HCT116 (cell line): ENCODE results near the gene RCN2. TPM values are rescaled to one million over a fixed set of nuclear protein-coding genes. Genes with fewer than 3 reads are reported as not detected.

Experiments used
- ATAC-seq: fragments of 200-7000 bp; cut with Tn5 transposase; 2 replicates; pipeline ENCODE4 v1.9.1; 2020; ENCODE audit warnings: mild to moderate bottlenecking, moderate library complexity
- BruUV-seq: library from RNA; stranded (reverse); fragments of 400-500 nt; replicated peaks from 2 replicates; lab custom pipeline; 2021; lab: Mats Ljungman, UMichigan
- CTCF ChIA-PET: fragments of 300-600 bp; sonication (Branson Sonifier 250); formaldehyde crosslinking; loops from one replicate; lab custom pipeline; 2021; ENCODE audit warnings: antibody characterized with exemption; lab: Charles Lee
- POLR2A ChIA-PET: fragments of 300-600, 350-600 bp; sonication (Branson Sonifier 250); formaldehyde crosslinking; loops from one replicate; lab custom pipeline; 2021; ENCODE audit warnings: antibody characterized with exemption; lab: Charles Lee
- RAD21 ChIA-PET, 2 experiments: fragments of 300-600 bp; sonication (Branson Sonifier 250); formaldehyde crosslinking; loops; one replicate each; lab custom pipeline; 2023; ENCODE audit warnings: low total read pairs in 2 of 2; ENCODE audit not compliant: uncharacterized antibody in 2 of 2, unreplicated experiment in 2 of 2, low non-redundant PET in 1 of 2; lab: Charles Lee
- DNase-seq: peaks from one replicate; pipeline ENCODE4 v3.0.0-alpha.2; 2010; ENCODE audit warnings: low read depth, low spot score
- H2AFZ ChIP-seq: fragments of 200-600 bp; shearing (Covaris generic), sonication (generic); 2 replicates; pipeline ENCODE4 v1.6.1; 2017; ENCODE audit warnings: low read depth, mixed run types, mixed read lengths, antibody characterized with exemption, low read length; ENCODE audit not compliant: poor library complexity, severe bottlenecking
- H3K27ac ChIP-seq: 2 replicates; pipeline ENCODE4 v1.5.1; 2012; ENCODE audit warnings: low read depth, low read length
- H3K27me3 ChIP-seq: fragments of 200-600 bp; sonication (generic); 2 replicates; pipeline ENCODE4 v1.6.1; 2016; ENCODE audit warnings: mixed run types, low read length, mixed read lengths; ENCODE audit not compliant: insufficient read depth
- H3K36me3 ChIP-seq, 2 experiments: fragments of 200-500 bp in 1 of 2; fragments of 200-600 bp in 1 of 2; sonication (Bioruptor generic) in 1 of 2; sonication (generic) in 1 of 2; 2 replicates each; pipeline versions ENCODE4 v1.5.1 to v1.6.1; 2014 to 2016; ENCODE audit warnings: low read length in 2 of 2, inconsistent platforms in 1 of 2, mixed read lengths in 1 of 2, mixed run types in 1 of 2; ENCODE audit not compliant: insufficient read depth in 2 of 2, control insufficient read depth in 1 of 2
- H3K4me1 ChIP-seq, 2 experiments: fragments of 200-600 bp in 1 of 2; sonication (generic) in 1 of 2; 2 replicates each; pipeline versions ENCODE4 v1.5.1 to v1.6.1; 2012 to 2017; ENCODE audit warnings: low read length in 2 of 2, inconsistent platforms in 1 of 2, mild to moderate bottlenecking in 1 of 2, mixed read lengths in 1 of 2, mixed run types in 1 of 2, moderate library complexity in 1 of 2; ENCODE audit not compliant: insufficient read depth in 2 of 2, control insufficient read depth in 1 of 2
- H3K4me2 ChIP-seq: fragments of 200-600 bp; sonication (generic); 2 replicates; pipeline ENCODE4 v1.6.1; 2017; ENCODE audit warnings: mixed run types, low read length, mixed read lengths
- H3K4me3 ChIP-seq, 2 experiments: fragments of 200-600 bp in 1 of 2; sonication (generic) in 1 of 2; replicated peaks in 1 of 2; 2 replicates each; pipeline ENCODE4 v1.5.1; 2011 to 2016; ENCODE audit warnings: low read length in 2 of 2, control low read depth in 1 of 2, low read depth in 1 of 2, mild to moderate bottlenecking in 1 of 2, mixed read lengths in 1 of 2, mixed run types in 1 of 2
- H3K79me2 ChIP-seq: fragments of 200-600 bp; sonication (generic); 2 replicates; pipeline ENCODE4 v1.6.1; 2017; ENCODE audit warnings: mild to moderate bottlenecking, mixed run types, low read length, moderate library complexity, mixed read lengths; ENCODE audit not compliant: insufficient read depth
- H3K9ac ChIP-seq: fragments of 200-600 bp; sonication (generic); 2 replicates; pipeline ENCODE4 v1.6.1; 2016; ENCODE audit warnings: low read length, mixed read lengths
- H3K9me2 ChIP-seq: fragments of 200-600 bp; sonication (generic), shearing (Covaris generic); 2 replicates; pipeline ENCODE4 v1.6.1; 2017; ENCODE audit warnings: mixed run types, mild to moderate bottlenecking, moderate library complexity; ENCODE audit not compliant: insufficient read depth
- H3K9me3 ChIP-seq, 2 experiments: fragments of 200-500 bp in 1 of 2; fragments of 200-600 bp in 1 of 2; sonication (Bioruptor generic) in 1 of 2; sonication (generic) in 1 of 2; 2 replicates each; pipeline ENCODE4 v1.6.1; 2014 to 2017; ENCODE audit warnings: low read length in 2 of 2, mixed read lengths in 2 of 2, inconsistent platforms in 1 of 2, low read depth in 1 of 2, mild to moderate bottlenecking in 1 of 2, mixed run types in 1 of 2, moderate library complexity in 1 of 2; ENCODE audit not compliant: control insufficient read depth in 1 of 2, insufficient read depth in 1 of 2
- H4K20me1 ChIP-seq: fragments of 200-600 bp; sonication (generic), shearing (Covaris generic); 2 replicates; pipeline ENCODE4 v1.6.1; 2017; ENCODE audit warnings: mixed run types, mild to moderate bottlenecking, moderate library complexity; ENCODE audit not compliant: insufficient read depth
- CBX3 ChIP-seq: IDR thresholded peaks from 2 replicates; pipeline ENCODE4 v1.6.1; 2012; ENCODE audit warnings: low read depth
- CEBPB ChIP-seq: IDR thresholded peaks from 2 replicates; pipeline ENCODE4 v1.6.1; 2012; ENCODE audit warnings: low read depth
- EGR1 ChIP-seq: IDR thresholded peaks from 2 replicates; pipeline ENCODE4 v1.6.1; 2012; ENCODE audit warnings: low read depth
- ELF1 ChIP-seq: IDR thresholded peaks from 2 replicates; pipeline ENCODE4 v1.6.1; 2012; ENCODE audit warnings: low read depth, borderline replicate concordance
- FOSL1 ChIP-seq: IDR thresholded peaks from 2 replicates; pipeline ENCODE4 v1.6.1; 2012; ENCODE audit warnings: low read depth
- JUND ChIP-seq: IDR thresholded peaks from 2 replicates; pipeline ENCODE4 v1.6.1; 2012
- POLR2A ChIP-seq: IDR thresholded peaks from 2 replicates; pipeline ENCODE4 v1.7.0; 2011; ENCODE audit warnings: borderline replicate concordance; ENCODE audit not compliant: insufficient read depth, insufficient read length; ENCODE audit errors: extremely low read depth
- POLR2AphosphoS5 ChIP-seq: IDR thresholded peaks from 2 replicates; pipeline ENCODE4 v1.6.1; 2011; ENCODE audit warnings: mild to moderate bottlenecking, low read depth, low read length, moderate library complexity
- RAD21 ChIP-seq: IDR thresholded peaks from 2 replicates; pipeline ENCODE4 v1.6.1; 2012; ENCODE audit warnings: low read depth, mild to moderate bottlenecking
- SIN3A ChIP-seq: IDR thresholded peaks from 2 replicates; pipeline ENCODE4 v1.6.1; 2012; ENCODE audit warnings: low read depth
- SP1 ChIP-seq: IDR thresholded peaks from 2 replicates; pipeline ENCODE4 v1.6.1; 2012; ENCODE audit warnings: low read depth
- SRF ChIP-seq: IDR thresholded peaks from 2 replicates; pipeline ENCODE4 v1.6.1; 2012; ENCODE audit warnings: low read depth
- TCF7L2 ChIP-seq: IDR thresholded peaks from 2 replicates; pipeline ENCODE4 v1.7.0; 2011; ENCODE audit warnings: borderline replicate concordance, inconsistent platforms; ENCODE audit not compliant: insufficient read depth, insufficient read length; ENCODE audit errors: extremely low read depth
- YY1 ChIP-seq: IDR thresholded peaks from 2 replicates; pipeline ENCODE4 v1.6.1; 2011; ENCODE audit warnings: low read length, low read depth, moderate library complexity, mild to moderate bottlenecking; ENCODE audit not compliant: insufficient replicate concordance; ENCODE audit errors: extremely low read depth
- ZFX ChIP-seq: fragments of 450-650 bp; IDR thresholded peaks from 2 replicates; pipeline ENCODE4 v1.6.1; 2017
- ZNF274 ChIP-seq: fragments of 200-500 bp; sonication (Bioruptor generic); IDR thresholded peaks from 2 replicates; pipeline ENCODE4 v1.6.1; 2014; ENCODE audit warnings: mild to moderate bottlenecking, low read depth, low read length, inconsistent platforms
- intact Hi-C: fragments of 100-400 bp; cut with micrococcal nuclease; formaldehyde crosslinking; loops from 2 replicates; pipeline ENCODE4 v1.10.0; 2022
- total RNA-seq: library from RNA; stranded (reverse); gene quantifications from one replicate; pipeline ENCODE4 v1.2.1, GENCODE V29; 2021; ENCODE audit not compliant: unreplicated experiment
- TF ChIP-seq, protein P1 (sequence below): IDR thresholded peaks from 2 replicates; pipeline ENCODE4 v1.6.1; 2012; ENCODE audit warnings: low read depth
- TF ChIP-seq, protein P2 (sequence below): IDR thresholded peaks from 2 replicates; pipeline ENCODE4 v1.6.1; 2012
- TF ChIP-seq, protein P3 (sequence below), 3 experiments: fragments of 200-600 bp in 1 of 3; sonication (generic) in 1 of 3; IDR thresholded peaks in 2 of 3; conservative IDR thresholded peaks in 1 of 3; 2 replicates each; pipeline ENCODE4 v1.5.1; 2012 to 2017; ENCODE audit warnings: low read depth in 2 of 3, low read length in 2 of 3, antibody characterized with exemption in 1 of 3, borderline replicate concordance in 1 of 3, control low read depth in 1 of 3, mild to moderate bottlenecking in 1 of 3, mixed read lengths in 1 of 3, mixed run types in 1 of 3, moderate library complexity in 1 of 3; ENCODE audit not compliant: insufficient read depth in 1 of 3
- TF ChIP-seq, protein P4 (sequence below): IDR thresholded peaks from 2 replicates; pipeline ENCODE4 v1.6.1; 2011; ENCODE audit warnings: mild to moderate bottlenecking, low read length, moderate library complexity; ENCODE audit not compliant: insufficient replicate concordance; ENCODE audit errors: extremely low read depth

RCN2 gene
- total RNA-seq, 1 experiment from 2014 or later = 71.5 TPM

DNA sequence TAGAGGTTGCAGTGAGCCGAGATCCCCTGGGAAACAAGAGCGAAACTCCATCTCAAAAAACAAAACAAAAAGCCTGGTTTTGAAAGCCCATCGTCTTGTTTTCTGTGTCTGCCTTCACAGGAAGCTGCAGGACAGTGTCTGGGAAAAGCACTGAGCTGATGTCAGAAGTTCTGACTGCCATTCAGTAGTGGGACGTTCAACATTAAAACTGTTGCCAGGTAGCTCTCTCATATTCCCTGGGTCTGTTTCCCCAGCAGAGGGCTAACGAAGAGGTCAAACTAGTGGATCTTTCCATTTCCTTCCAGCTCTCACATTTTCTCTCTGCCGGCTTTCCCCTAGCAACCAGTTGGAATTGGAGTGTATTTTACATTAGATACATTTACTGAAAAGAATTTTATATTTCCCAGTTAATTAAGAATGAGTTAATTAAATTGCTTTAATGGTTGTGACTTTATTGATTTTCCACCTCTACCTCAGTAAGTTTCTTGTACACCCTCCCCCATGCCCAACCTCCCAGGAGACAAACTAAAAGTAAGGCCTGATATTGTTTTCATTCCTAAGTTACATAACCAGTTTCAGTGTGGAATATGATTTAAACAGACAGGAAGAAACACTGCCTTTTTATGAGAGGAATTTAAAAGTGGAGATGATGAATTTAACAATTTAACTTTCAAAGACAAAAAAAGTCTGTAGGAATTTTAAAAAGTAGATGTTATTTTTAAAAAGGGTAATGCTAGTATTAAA lies 29.9 kb downstream of the RCN2 start:
- ChIA-PET CTCF (no interaction called here), POLR2A (no interaction called here), RAD21 (no interaction called here)
- Histone ChIP-seq H4K20me1 (no peaks in the 10 kb centered on the region), H3K79me2 (no peaks in the 10 kb centered on the region), H3K27me3 (no peaks in the 10 kb centered on the region), H3K36me3 (no peaks in the 10 kb centered on the region), H3K9ac (no peak overlapping the region), H3K4me2 (no peak overlapping the region), H3K9me3 (no peaks in the 10 kb centered on the region), H3K4me1 (no peaks in the 10 kb centered on the region), H3K27ac (no peak overlapping the region), H3K9me2 (no peaks in the 10 kb centered on the region), H2AFZ (no peak overlapping the region), H3K4me3 (no peak overlapping the region)
- DNase-seq = no peak
- intact Hi-C loops = no loop called here
- TF ChIP-seq RAD21 (no peak), SIN3A (no peak), CBX3 (no peak), POLR2A (no peak), SRF (no peak), TCF7L2 (no peak), CEBPB (no peak), FOSL1 (no peak), ZFX (no peak), EGR1 (no peak), YY1 (no peak), ZNF274 (no peak), SP1 (no peak), POLR2AphosphoS5 (no peak), ELF1 (no peak), JUND (no peak)
- TF ChIP-seq, protein P1, sequence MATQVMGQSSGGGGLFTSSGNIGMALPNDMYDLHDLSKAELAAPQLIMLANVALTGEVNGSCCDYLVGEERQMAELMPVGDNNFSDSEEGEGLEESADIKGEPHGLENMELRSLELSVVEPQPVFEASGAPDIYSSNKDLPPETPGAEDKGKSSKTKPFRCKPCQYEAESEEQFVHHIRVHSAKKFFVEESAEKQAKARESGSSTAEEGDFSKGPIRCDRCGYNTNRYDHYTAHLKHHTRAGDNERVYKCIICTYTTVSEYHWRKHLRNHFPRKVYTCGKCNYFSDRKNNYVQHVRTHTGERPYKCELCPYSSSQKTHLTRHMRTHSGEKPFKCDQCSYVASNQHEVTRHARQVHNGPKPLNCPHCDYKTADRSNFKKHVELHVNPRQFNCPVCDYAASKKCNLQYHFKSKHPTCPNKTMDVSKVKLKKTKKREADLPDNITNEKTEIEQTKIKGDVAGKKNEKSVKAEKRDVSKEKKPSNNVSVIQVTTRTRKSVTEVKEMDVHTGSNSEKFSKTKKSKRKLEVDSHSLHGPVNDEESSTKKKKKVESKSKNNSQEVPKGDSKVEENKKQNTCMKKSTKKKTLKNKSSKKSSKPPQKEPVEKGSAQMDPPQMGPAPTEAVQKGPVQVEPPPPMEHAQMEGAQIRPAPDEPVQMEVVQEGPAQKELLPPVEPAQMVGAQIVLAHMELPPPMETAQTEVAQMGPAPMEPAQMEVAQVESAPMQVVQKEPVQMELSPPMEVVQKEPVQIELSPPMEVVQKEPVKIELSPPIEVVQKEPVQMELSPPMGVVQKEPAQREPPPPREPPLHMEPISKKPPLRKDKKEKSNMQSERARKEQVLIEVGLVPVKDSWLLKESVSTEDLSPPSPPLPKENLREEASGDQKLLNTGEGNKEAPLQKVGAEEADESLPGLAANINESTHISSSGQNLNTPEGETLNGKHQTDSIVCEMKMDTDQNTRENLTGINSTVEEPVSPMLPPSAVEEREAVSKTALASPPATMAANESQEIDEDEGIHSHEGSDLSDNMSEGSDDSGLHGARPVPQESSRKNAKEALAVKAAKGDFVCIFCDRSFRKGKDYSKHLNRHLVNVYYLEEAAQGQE = no peak
- TF ChIP-seq, protein P2, sequence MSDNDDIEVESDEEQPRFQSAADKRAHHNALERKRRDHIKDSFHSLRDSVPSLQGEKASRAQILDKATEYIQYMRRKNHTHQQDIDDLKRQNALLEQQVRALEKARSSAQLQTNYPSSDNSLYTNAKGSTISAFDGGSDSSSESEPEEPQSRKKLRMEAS = no peak
- TF ChIP-seq, protein P3, sequence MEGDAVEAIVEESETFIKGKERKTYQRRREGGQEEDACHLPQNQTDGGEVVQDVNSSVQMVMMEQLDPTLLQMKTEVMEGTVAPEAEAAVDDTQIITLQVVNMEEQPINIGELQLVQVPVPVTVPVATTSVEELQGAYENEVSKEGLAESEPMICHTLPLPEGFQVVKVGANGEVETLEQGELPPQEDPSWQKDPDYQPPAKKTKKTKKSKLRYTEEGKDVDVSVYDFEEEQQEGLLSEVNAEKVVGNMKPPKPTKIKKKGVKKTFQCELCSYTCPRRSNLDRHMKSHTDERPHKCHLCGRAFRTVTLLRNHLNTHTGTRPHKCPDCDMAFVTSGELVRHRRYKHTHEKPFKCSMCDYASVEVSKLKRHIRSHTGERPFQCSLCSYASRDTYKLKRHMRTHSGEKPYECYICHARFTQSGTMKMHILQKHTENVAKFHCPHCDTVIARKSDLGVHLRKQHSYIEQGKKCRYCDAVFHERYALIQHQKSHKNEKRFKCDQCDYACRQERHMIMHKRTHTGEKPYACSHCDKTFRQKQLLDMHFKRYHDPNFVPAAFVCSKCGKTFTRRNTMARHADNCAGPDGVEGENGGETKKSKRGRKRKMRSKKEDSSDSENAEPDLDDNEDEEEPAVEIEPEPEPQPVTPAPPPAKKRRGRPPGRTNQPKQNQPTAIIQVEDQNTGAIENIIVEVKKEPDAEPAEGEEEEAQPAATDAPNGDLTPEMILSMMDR (IDR thresholded peaks at IDR 0.05 in 2 of 3, conservative IDR thresholded peaks at IDR 0.05 in 1 of 3; ENCODE audit: borderline replicate concordance in 1 of 3, insufficient read depth in 1 of 3, low read depth in 2 of 3, low read length in 2 of 3) = no peak
- TF ChIP-seq, protein P4, sequence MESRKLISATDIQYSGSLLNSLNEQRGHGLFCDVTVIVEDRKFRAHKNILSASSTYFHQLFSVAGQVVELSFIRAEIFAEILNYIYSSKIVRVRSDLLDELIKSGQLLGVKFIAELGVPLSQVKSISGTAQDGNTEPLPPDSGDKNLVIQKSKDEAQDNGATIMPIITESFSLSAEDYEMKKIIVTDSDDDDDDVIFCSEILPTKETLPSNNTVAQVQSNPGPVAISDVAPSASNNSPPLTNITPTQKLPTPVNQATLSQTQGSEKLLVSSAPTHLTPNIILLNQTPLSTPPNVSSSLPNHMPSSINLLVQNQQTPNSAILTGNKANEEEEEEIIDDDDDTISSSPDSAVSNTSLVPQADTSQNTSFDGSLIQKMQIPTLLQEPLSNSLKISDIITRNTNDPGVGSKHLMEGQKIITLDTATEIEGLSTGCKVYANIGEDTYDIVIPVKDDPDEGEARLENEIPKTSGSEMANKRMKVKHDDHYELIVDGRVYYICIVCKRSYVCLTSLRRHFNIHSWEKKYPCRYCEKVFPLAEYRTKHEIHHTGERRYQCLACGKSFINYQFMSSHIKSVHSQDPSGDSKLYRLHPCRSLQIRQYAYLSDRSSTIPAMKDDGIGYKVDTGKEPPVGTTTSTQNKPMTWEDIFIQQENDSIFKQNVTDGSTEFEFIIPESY = no peak
- no TSS peak for BruUV-seq
- ATAC-seq = no peak
